Ishikawa (cell line): ENCODE data around the gene PAGE4.
A peak's percentile ranks its signal among the peaks of the same experiment; 100 is the strongest.

Experiments
- CEBPB ChIP-seq: IDR thresholded peaks from 2 replicates; pipeline ENCODE4 v1.6.1; 2012
- CREB1 ChIP-seq: IDR thresholded peaks from 2 replicates; pipeline ENCODE4 v1.6.1; 2012; ENCODE audit warnings: low read depth
- EGR1 ChIP-seq: IDR thresholded peaks from 2 replicates; pipeline ENCODE4 v1.6.1; 2012
- EP300 ChIP-seq: IDR thresholded peaks from 2 replicates; pipeline ENCODE4 v1.6.1; 2012; ENCODE audit warnings: borderline replicate concordance
- FOXM1 ChIP-seq: IDR thresholded peaks from 2 replicates; pipeline ENCODE4 v1.6.1; 2012; ENCODE audit warnings: low read depth, borderline replicate concordance
- MAX ChIP-seq: IDR thresholded peaks from 2 replicates; pipeline ENCODE4 v1.6.1; 2012
- NFIC ChIP-seq: IDR thresholded peaks from 2 replicates; pipeline ENCODE4 v1.6.1; 2012
- RAD21 ChIP-seq: IDR thresholded peaks from 2 replicates; pipeline ENCODE4 v1.6.1; 2012; ENCODE audit warnings: low read depth
- REST ChIP-seq: IDR thresholded peaks from 2 replicates; pipeline ENCODE4 v1.6.1; 2012; ENCODE audit warnings: low read depth, mild to moderate bottlenecking
- TAF1 ChIP-seq: IDR thresholded peaks from 2 replicates; pipeline ENCODE4 v1.6.1; 2012; ENCODE audit warnings: low read depth, mild to moderate bottlenecking
- TCF12 ChIP-seq: IDR thresholded peaks from 2 replicates; pipeline ENCODE4 v1.6.1; 2012; ENCODE audit warnings: low read depth
- TEAD4 ChIP-seq: IDR thresholded peaks from 2 replicates; pipeline ENCODE4 v1.6.1; 2012
- USF1 ChIP-seq: IDR thresholded peaks from 2 replicates; pipeline ENCODE4 v1.6.1; 2012
- YY1 ChIP-seq: IDR thresholded peaks from 2 replicates; pipeline ENCODE4 v1.6.1; 2012; ENCODE audit warnings: low read depth
- ZBTB7A ChIP-seq: IDR thresholded peaks from 2 replicates; pipeline ENCODE4 v1.6.1; 2012; ENCODE audit warnings: low read depth

Gene PAGE4

GRCh38 chrX:49829016-49829415 is at the start of gene PAGE4:
Gene PAGE4 (plus strand): TSS chrX:49829303. CDS start chrX:49830429, 1,126 bp downstream.
- TF ChIP-seq USF1 (peak; percentile 36; the same call in 1 of the 2 replicates), EGR1 (no peak)

GRCh38 chrX:49784747-49785280 is 44.3 kb upstream of the PAGE4 start:
- no peak for TF ChIP-seq TEAD4
- TF ChIP-seq EGR1 = no peak
- TF ChIP-seq REST = no peak
- TF ChIP-seq EP300 = no peak
- no peak for TF ChIP-seq USF1
- TF ChIP-seq MAX = no peak
- no peak for TF ChIP-seq CREB1
- TF ChIP-seq TAF1 = no peak

- no peak for TF ChIP-seq TEAD4
- no peak for TF ChIP-seq MAX
- TF ChIP-seq EGR1 = no peak
- no peak for TF ChIP-seq REST
- TF ChIP-seq RAD21 = no peak
- TF ChIP-seq FOXM1 = no peak
- no peak for TF ChIP-seq EP300
- no peak for TF ChIP-seq NFIC
- no peak for TF ChIP-seq TCF12
- no peak for TF ChIP-seq TAF1
- TF ChIP-seq CEBPB = no peak
- TF ChIP-seq ZBTB7A = no peak
- TF ChIP-seq USF1 = no peak
- TF ChIP-seq YY1 = no peak
- no peak for TF ChIP-seq CREB1
These were observed 36.7 kb upstream of the PAGE4 start for GRCh38 chrX:49792376-49792775.

GRCh38 chrX:49793686-49794085 is 35.4 kb upstream of the PAGE4 start:
- no peak for TF ChIP-seq ZBTB7A
- TF ChIP-seq REST = no peak
- TF ChIP-seq YY1 = no peak
- TF ChIP-seq TAF1 = no peak
- no peak for TF ChIP-seq CEBPB
- TF ChIP-seq CREB1 = no peak

- TF ChIP-seq EP300 (no peak), CEBPB (no peak), MAX (no peak), TCF12 (no peak), CREB1 (no peak), USF1 (no peak), NFIC (no peak), ZBTB7A (no peak), FOXM1 (no peak), REST (no peak), RAD21 (no peak), YY1 (no peak), EGR1 (no peak)
These were observed 29.3 kb upstream of the PAGE4 start for GRCh38 chrX:49799828-49800227.
